Left lung (tissue), 10 donors: Measurements from ENCODE around the gene DNMT3A. TPM values are rescaled to one million over a fixed set of nuclear protein-coding genes. Genes with fewer than 3 reads are reported as not detected.

Experiments
- ATAC-seq: fragments of 200-7000 bp; cut with Tn5 transposase; one replicate; pipeline ENCODE4 v1.9.1; 2020; ENCODE audit warnings: moderate library complexity
- DNase-seq, 4 donors: peaks; one replicate each; pipeline ENCODE4 v3.0.0-alpha.2; 2013 to 2020
- H3K27ac ChIP-seq, 2 donors: fragments of 200-600 bp; sonication (generic) in 1 of 2; one replicate each; pipeline versions ENCODE4 v1.5.0 to v1.8.0; 2020 to 2021
- H3K27me3 ChIP-seq, 2 donors: fragments of 200-600 bp; sonication (generic) in 1 of 2; one replicate each; pipeline versions ENCODE4 v1.5.0 to v1.8.0; 2020 to 2021
- H3K36me3 ChIP-seq, 2 donors: fragments of 200-600 bp; sonication (generic) in 1 of 2; one replicate each; pipeline versions ENCODE4 v1.5.0 to v1.8.0; 2020 to 2021
- H3K4me1 ChIP-seq, 2 donors: fragments of 200-600 bp; one replicate each; pipeline ENCODE4 v1.8.0; 2021
- H3K4me3 ChIP-seq, 2 donors: fragments of 200-600 bp; sonication (generic) in 1 of 2; one replicate each; pipeline versions ENCODE4 v1.5.0 to v1.8.0; 2020 to 2021; ENCODE audit warnings: mild to moderate bottlenecking in 1 of 2
- H3K9me3 ChIP-seq, 2 donors: fragments of 200-600 bp; sonication (generic) in 1 of 2; one replicate each; pipeline versions ENCODE4 v1.5.0 to v1.8.0; 2020 to 2021
- intact Hi-C, 2 donors: fragments of 100-400 bp; cut with DNase I; formaldehyde crosslinking; loops; one replicate each; pipeline versions ENCODE4 v1.11.2 to v1.14.2; 2022
- polyA plus RNA-seq, 6 donors: library from polyadenylated mRNA; unstranded; fragments of 120-200 nt; gene quantifications; one replicate each; pipeline ENCODE4 v1.2.1, GENCODE V29; 2013; ENCODE audit not compliant: insufficient read length in 6 of 6
- total RNA-seq, 2 donors: library from RNA; stranded (reverse); fragmentation: NEBNext Ultra II Directional; extraction: Animal tissue kit (Norgen Biotek cat#: 25700); gene quantifications; one replicate each; pipeline ENCODE4 v1.2.1, GENCODE V29; 2021
- TF ChIP-seq, protein P1 (sequence below), 2 donors: fragments of 200-600 bp; sonication (generic) in 1 of 2; IDR thresholded peaks; one replicate each; pipeline versions ENCODE4 v1.5.0 to v1.8.0; 2021; ENCODE audit warnings: antibody characterized with exemption in 2 of 2
- donor health status: DM: no; HTN: yes; CAD: no.
- donor health status: DM: no; HTN: no; CAD: no.

The DNMT3A gene
- total and polyA plus RNA-seq, 8 donors = 37.5 to 123 (median 100) TPM

DNA sequence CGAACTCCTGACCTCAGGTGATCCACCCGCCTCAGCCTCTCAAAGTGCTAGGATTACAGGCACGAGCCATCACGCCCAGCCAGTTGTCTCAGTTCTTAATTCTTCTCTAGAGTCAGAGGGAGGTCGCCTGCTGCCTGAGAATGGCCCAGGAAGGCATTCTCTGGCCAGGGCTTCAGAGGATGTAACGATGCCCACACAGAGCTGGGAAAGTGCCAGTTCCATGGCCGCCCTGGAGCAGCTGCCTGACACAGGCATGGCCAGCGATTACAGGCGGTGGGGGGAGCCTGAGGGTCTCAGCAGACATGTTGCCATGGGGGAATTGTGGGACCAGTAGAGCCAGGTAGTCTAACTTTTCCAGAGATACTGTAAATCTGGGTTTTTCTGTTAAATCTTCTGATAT lies 25.6 kb upstream of the DNMT3A start:
- no peak overlapping the region for H3K27ac ChIP-seq
- ATAC-seq (no peak), DNase-seq (no peak)
- no peaks in the 10 kb centered on the region for H3K27me3 ChIP-seq
- H3K9me3 ChIP-seq = no peaks in the 10 kb centered on the region
- no peaks in the 10 kb centered on the region for H3K36me3 ChIP-seq
- TF ChIP-seq, protein P1, sequence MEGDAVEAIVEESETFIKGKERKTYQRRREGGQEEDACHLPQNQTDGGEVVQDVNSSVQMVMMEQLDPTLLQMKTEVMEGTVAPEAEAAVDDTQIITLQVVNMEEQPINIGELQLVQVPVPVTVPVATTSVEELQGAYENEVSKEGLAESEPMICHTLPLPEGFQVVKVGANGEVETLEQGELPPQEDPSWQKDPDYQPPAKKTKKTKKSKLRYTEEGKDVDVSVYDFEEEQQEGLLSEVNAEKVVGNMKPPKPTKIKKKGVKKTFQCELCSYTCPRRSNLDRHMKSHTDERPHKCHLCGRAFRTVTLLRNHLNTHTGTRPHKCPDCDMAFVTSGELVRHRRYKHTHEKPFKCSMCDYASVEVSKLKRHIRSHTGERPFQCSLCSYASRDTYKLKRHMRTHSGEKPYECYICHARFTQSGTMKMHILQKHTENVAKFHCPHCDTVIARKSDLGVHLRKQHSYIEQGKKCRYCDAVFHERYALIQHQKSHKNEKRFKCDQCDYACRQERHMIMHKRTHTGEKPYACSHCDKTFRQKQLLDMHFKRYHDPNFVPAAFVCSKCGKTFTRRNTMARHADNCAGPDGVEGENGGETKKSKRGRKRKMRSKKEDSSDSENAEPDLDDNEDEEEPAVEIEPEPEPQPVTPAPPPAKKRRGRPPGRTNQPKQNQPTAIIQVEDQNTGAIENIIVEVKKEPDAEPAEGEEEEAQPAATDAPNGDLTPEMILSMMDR (IDR thresholded peaks at IDR 0.05) = no peak
- intact Hi-C loops = no loop called here
- no peak overlapping the region for H3K4me3 ChIP-seq
- H3K4me1 ChIP-seq = peaks cover 0 to 12% of the 10 kb centered on the region in 2 donors

DNA sequence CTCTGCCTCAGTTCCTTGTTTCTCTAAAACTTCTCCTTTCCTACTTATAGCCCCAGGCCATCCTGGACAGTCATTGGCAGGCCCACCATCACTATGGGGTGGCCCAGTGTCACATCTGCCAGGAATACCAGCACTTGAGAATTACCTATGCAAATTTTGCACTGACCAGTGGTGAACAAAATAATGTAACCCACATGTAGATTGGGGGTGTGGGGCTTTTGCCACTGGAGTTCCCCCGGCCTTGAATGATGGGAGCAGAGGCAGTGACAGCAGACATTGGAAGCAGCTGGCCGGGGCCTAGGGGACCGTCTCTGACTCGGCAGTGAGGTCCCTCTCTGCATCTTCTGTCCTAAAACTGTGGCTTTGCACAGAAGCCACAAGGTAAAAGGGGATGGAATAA lies 24.9 kb upstream of the DNMT3A start:
- Histone ChIP-seq H3K4me3 (no peak overlapping the region), H3K9me3 (no peaks in the 10 kb centered on the region), H3K27me3 (no peaks in the 10 kb centered on the region), H3K27ac (no peak overlapping the region), H3K4me1 (peaks cover 2 to 16% of the 10 kb centered on the region in 2 donors), H3K36me3 (no peaks in the 10 kb centered on the region)
- no peak for DNase-seq
- intact Hi-C loops = no loop called here
- TF ChIP-seq, protein P1 (IDR thresholded peaks at IDR 0.05) = no peak
- no peak for ATAC-seq

DNA sequence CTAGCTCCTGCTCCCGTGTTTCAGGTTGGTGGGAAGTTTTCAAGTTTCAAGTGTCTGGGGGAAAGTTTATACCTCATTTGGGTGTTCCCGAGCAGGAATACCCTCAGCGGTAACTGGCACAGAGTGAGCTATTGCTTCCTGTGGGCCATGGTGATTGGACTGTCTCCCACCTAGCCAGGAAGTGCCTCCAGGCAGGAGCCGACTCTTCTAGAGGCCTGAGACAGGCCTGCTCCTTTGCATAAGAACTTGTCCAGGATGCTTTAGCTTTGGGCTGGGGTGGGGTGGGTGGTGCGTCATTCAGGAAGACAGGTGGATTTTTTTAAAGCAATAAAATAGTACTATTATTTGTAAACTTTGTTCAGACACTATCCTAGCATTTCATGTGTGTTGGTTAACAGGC lies 23.5 kb upstream of the DNMT3A start:
- intact Hi-C loops = no loop called here
- peaks cover 3 to 20% of the 10 kb centered on the region in 2 donors for H3K4me1 ChIP-seq
- H3K27me3 ChIP-seq = no peaks in the 10 kb centered on the region
- H3K4me3 ChIP-seq = no peak overlapping the region
- no peak for ATAC-seq
- DNase-seq = no peak
- no peaks in the 10 kb centered on the region for H3K36me3 ChIP-seq
- TF ChIP-seq, protein P1 (IDR thresholded peaks at IDR 0.05) = no peak
- H3K9me3 ChIP-seq = no peaks in the 10 kb centered on the region
- H3K27ac ChIP-seq = no peak overlapping the region

DNA sequence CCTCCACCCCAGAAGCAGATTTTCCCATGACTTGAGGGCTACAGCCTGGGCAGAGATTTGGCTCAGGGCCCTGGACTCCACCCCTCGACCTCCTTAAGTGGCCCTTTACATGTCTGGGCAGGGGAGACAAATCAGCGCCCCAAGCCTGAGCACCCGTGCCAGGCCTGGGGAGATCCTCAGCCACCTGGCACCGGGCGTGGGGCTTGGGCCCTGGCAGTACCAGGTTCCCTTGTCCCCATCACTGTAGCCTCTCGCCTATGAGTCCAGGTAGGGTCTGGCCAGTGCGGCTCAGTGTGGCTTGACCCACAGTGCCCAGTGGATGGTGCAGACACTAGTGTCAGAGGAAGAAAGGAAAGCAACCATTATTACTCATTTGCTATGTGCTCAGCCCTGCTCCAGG lies 22.0 kb upstream of the DNMT3A start:
- no peak for ATAC-seq
- Histone ChIP-seq H3K27ac (no peak overlapping the region), H3K4me3 (no peak overlapping the region), H3K36me3 (no peaks in the 10 kb centered on the region), H3K9me3 (no peaks in the 10 kb centered on the region), H3K4me1 (peaks cover 3 to 20% of the 10 kb centered on the region in 2 donors), H3K27me3 (no peaks in the 10 kb centered on the region)
- intact Hi-C loops = no loop called here
- TF ChIP-seq, protein P1 (IDR thresholded peaks at IDR 0.05) = no peak
- no peak for DNase-seq

DNA sequence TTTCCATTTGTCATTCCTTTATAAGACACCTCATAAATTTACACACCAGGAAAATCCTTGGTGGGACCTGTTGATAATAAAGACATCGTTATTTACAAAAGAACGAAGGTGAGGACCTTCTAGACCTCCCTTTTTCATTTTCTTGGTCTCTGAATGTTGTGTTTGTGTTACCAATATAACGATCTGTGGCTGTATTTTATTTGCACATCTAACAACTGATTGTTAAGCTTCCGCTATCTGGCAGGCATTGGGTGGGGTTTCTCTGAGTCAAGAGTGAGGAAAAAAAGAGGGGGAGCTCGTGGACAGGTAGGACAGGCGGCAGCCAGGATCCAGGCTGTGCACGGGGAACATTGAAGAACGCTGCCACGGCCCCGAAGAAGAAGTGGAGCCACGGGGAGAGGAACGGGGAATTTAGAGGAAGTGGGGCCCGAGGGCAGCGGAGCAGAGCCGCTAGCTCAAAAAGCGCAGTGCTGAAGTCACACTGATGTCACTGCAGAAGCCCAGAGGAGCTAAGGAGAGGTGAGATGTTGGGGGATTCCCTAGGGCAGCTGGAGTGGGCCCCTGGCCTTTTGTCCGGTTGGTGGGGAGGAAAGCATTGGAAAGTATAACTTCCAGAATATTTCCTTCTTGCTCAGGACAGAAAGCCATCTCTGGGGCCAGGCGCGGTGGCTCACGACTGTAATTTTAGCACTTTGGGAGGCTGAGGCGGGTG lies 20.9 kb upstream of the DNMT3A start:
- Histone ChIP-seq H3K4me1 (peaks cover 3 to 20% of the 10 kb centered on the region in 2 donors), H3K36me3 (no peaks in the 10 kb centered on the region), H3K4me3 (peak overlapping the region; percentile 12 to 39), H3K27ac (peak overlapping the region; percentile 56 to 91), H3K9me3 (no peaks in the 10 kb centered on the region), H3K27me3 (no peaks in the 10 kb centered on the region)
- ATAC-seq = peak; percentile 68
- TF ChIP-seq, protein P1 (IDR thresholded peaks at IDR 0.05) = no peak
- DNase-seq = peak in 2 of 4 donors; percentile 80 to 91
- intact Hi-C loops = no loop called here
